Embryonic facial prominence (tissue), 1 donor: ENCODE data around the gene PIK3C3.
"Not testable (repeated sequence)": the region's sequence is repeated elsewhere in the genome, so short reads cannot be mapped to it uniquely, and the experiment has no call there.

Experiments
- DNase-seq: peaks from one replicate; pipeline ENCODE4 v3.0.0-alpha.2; 2016; ENCODE audit errors: extremely low spot score

The PIK3C3 gene

DNA sequence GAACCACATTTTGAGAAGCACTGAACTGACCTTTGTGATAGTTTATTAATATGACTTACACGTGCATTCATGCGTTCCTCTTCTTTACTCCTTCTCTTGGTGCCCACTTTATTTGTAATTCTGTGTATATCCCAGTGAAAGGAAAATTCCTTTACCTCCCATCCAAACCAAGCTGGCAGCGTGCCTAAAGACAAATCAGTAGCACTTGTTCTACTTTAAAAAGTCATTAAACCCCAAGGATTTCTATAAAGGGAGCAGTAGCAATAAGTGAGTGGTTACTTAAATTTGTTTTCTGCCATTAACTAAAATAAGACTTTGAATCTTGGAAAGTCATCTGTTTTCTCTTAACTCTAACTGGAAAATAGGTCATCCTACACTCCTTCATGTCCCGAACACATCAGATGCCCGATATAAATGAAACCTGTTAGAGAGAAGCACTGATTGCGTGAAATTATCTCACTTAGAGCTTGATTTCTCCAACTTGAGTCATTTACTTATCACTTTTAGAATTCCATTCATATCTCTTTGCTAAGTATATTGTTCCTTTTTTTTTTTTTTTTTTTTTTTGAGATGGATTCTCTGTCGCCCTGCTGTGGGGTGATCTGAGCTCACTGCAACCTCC is 10.7 kb downstream of the PIK3C3 start:
- no peak for DNase-seq

DNA sequence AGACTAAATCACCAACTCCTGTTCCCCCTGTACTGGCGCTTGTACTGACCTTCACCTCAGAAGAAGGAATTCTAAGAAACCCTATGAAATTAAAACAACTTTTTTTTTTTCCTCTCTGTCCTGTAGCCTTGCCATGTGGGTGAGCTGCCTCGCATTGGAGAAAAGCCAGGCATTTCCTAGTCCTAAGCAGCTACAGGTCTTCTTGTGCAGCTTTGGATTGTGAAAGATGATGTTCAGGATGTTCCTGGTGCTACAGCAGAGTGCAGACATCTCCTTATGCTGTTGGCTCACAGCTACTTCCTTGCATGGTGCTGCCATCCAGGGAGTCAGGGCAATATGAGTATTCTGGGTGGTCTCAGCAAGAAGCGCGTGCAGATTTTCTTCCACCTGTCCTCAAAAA is 11.9 kb downstream of the PIK3C3 start:
- DNase-seq = no peak

DNA sequence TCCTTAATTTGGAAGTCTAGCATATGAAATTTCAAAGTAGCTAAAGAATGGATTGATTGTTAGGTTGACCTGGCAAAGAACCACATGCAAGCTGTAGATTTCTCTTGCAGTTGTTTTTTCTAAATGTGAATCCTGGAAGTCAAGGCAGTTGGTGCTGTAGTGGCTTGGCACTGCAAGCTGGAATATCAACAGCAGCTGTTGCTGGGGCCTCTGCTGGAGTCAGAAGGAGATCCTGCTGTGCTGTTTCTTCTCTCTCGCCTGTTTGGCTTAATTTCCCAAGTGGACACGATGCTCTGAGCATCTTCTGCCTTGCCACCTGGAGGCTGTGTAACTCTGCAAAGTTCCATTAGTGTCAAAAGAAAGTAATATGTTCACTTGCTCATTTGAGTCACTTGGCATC is 12.6 kb downstream of the PIK3C3 start:
- DNase-seq = no peak

DNA sequence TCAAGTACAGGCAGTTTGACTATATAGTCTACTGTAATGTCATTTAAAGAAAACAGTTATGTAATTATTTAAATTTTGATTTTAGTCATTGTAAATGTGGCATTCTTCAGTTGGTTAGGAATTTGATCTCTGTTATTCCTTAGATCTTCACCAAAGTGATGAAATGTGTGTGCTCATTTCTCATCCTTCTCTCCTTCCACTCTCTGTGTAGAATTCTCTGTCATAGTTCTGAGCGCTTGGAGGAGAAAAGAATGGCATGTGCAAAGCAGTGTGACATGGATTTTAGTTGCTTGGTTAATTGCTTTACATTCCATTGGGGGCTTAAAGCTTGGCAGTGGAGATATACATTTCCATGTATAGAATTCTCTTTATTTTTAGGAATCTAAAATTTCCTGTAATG is 14.8 kb downstream of the PIK3C3 start:
- DNase-seq = no peak

GRCh38 chr18:41972067-41972925 is 17.3 kb downstream of the PIK3C3 start:
- no peak for DNase-seq

DNA sequence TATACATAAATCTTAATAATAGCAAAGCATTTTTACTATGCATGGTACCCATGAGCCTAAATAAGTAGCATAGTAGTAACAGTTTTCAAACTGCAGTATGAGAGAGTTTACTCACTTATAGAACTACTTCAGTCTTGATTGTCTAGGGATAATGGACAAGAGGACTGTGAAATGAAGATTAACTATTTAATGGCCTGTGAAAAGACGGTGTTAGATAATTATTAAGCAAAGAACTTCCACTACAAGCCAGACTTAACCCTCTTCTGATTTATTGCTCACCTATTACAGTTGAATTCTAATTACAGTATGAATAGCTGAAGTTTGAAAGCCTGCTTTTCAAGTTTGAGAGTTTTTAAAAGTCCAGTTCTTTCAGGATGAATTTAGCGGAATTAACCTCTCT is 18.9 kb downstream of the PIK3C3 start:
- no peak for DNase-seq

DNA sequence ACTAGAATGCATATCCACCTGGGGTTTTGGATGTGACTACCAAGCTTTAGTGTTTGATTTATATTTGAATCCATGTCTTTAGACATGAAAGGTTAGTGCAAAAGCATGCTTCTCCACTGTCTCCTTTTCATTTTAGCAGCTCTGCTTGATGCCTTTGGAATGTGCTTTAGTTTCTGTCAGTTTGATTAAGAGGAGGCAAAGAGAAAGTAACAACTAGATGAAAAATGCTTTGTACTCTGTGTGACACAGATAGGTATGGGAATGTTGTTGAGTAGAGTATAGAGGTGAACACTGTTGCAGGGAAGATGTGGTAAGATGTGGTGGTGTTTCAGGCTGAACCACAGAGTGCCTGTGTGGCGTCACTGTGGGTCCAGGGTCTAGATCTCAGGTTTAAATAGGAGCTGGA is 19.8 kb downstream of the PIK3C3 start:
- DNase-seq = no peak

DNA sequence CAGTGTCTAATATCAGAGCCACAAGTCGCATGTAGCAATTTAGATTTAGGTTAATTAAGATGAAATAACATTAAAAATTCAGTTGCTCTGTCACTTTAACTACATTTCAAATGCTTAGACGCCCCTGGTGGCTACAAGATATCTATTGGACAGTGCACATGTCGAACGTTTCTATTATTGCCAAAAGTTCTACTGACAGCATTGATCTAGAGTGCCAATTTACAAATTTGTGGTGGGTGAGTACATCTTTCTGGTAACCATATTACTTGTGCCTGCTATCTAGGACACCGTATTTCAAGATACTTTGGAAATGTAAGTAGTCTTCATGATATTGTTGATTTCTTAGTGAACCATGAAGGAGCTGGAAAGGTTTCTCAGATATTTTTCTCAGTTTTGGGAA is 20.2 kb downstream of the PIK3C3 start:
- DNase-seq = no peak

- no peak for DNase-seq
Observed at GRCh38 chr18:41977233-41977632, 22.2 kb downstream of the PIK3C3 start.

- no peak for DNase-seq
Observed at GRCh38 chr18:41982942-41983660, 28.1 kb downstream of the PIK3C3 start.

- DNase-seq = no peak
Observed at GRCh38 chr18:41985914-41986313, 30.9 kb downstream of the PIK3C3 start.

DNA sequence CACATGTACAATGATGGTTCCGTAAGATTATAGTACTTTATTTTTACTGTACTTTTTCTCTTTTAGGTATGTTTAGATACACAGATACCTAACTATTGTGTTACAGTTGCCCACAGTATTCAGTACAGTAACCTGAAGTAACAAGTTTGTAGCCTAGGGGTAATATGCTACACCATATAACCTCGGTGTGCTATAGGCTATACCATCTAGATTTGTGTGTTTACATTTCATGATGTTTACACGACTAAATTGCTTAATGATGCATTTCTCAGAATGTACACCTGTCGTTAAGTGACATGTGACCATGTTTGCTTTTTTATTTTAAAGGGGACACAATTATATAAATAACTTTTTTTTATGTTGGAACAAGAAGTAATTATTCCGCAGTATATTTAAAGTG is 34.5 kb downstream of the PIK3C3 start:
- no peak for DNase-seq

DNA sequence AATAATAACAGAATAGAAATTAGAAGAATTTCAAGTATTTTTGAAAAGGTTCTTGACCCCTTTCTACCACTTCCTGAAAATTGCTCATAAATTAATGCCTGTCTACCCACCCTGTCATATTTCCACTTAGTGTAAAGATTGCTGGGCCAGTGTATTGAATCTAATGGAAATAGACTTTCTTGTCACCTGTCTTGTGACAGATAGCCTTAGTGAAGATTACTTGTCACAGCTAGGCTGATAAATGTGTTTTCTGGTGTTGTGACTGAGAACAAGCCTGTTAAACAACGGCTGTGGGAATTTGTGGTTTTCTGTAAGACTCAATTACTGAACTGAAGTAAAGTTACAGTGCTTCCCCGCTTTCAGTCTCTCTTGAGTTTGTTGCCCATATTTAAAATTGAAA is 37.0 kb downstream of the PIK3C3 start:
- DNase-seq = no peak

GRCh38 chr18:41992703-41993102 is 37.7 kb downstream of the PIK3C3 start:
- no peak for DNase-seq

- no peak for DNase-seq
Observed at GRCh38 chr18:41993151-41993550, 38.1 kb downstream of the PIK3C3 start.

DNA sequence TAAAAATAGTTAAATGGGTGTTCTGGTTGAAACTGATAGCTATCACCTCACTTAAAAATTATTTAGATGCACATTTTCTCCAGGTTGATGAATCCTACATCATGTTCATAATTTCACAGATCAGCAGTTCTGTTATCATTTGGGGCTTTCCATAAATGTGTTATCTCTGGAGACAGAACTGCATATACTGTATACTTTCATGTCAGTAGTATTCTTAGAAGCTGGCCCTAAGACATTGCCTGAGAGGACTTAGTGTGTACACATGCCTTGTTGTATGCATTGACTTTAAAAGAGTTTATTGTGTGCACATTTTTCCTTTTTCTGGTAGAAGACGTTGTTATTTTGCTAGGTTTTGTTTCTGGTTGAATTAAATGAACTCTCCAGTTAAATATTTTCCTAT is 41.0 kb downstream of the PIK3C3 start:
- DNase-seq = no peak

- no peak for DNase-seq
Observed at GRCh38 chr18:41999751-42000150, 44.7 kb downstream of the PIK3C3 start.

DNA sequence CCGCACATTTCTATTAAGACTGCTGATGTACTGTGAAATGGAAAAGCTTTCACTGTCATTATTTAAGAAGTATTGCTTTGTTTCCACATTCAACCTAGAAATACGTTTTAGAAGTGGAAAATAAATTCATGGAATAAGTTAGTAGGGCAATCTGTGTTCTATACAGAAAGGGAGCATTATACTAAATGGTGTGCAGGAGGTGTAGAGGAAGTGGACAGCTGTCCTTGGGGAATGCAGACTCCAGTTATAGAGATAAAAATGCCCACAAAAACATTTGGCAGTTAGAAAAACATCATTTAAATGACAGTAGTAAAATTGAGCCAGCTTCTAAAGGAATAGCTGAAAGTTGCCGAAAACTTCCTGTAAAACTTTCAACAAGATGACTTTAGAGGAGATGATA is 46.8 kb downstream of the PIK3C3 start:
- no peak for DNase-seq

- DNase-seq = no peak
Observed at GRCh38 chr18:42004653-42005052, 49.6 kb downstream of the PIK3C3 start.

- no peak for DNase-seq
Observed at GRCh38 chr18:42005782-42006181, 50.7 kb downstream of the PIK3C3 start.

- not testable (repeated sequence) for DNase-seq
Observed at GRCh38 chr18:42009457-42009856, 54.4 kb downstream of the PIK3C3 start.

- no peak for DNase-seq
Observed at GRCh38 chr18:42011053-42011452, 56.0 kb downstream of the PIK3C3 start.

DNA sequence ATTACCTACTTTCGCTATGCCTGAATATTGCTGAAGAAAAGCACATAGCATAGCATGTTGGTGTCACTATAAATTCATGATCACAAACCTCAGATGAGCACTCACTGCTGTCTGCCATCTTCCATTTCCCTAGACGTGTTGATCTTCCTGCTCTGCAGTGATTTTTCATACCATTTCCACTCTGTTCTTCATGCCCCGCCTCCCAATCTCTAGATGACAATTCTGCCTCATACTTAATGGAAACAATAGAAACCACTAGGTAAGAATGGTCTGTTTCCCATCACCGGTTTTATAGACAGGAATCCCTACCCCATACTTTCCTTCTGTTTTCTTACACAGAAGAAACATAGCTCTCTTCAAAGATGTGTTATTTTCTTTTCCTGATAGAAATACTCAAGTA is 63.8 kb downstream of the PIK3C3 start:
- DNase-seq = no peak
